OCI-LY1 (cell line): ENCODE measurements around the gene SRL.

ENCODE experiments used
- EZH2 ChIP-seq: fragments of 200-600 bp; sonication (generic), shearing (Covaris generic); IDR thresholded peaks from 2 replicates; pipeline ENCODE4 v1.8.0; 2017; ENCODE audit warnings: borderline replicate concordance, mixed run types, mild to moderate bottlenecking, antibody characterized with exemption, low read length, moderate library complexity, mixed read lengths
- TF ChIP-seq, protein P1 (sequence below): fragments of 200-600 bp; sonication (generic), shearing (Covaris generic); IDR thresholded peaks from 2 replicates; pipeline ENCODE4 v1.5.1; 2017; ENCODE audit warnings: mild to moderate bottlenecking, antibody characterized with exemption, low read length, moderate library complexity, mixed read lengths

DNA sequence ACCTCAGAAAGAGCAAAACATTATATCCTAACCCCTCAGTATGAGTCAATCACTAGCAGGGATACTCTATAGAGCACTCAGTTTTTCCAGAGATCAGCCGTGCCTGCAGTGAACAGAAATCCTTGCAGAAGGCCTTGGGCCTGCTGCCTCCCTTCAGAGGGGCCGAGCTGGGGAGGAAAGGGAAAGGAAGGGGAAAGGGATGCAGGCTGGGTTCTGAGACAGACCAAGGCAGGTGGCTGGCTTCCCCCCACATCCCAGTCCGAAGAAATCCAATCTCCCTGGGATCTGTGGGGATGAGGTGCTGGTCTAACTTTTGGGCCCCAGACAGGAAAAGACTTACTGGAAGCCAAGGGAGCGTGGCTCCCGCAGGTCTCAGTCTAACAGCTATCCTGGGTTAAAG, 25.3 kb downstream of the SRL start:
- TF ChIP-seq, protein P1, sequence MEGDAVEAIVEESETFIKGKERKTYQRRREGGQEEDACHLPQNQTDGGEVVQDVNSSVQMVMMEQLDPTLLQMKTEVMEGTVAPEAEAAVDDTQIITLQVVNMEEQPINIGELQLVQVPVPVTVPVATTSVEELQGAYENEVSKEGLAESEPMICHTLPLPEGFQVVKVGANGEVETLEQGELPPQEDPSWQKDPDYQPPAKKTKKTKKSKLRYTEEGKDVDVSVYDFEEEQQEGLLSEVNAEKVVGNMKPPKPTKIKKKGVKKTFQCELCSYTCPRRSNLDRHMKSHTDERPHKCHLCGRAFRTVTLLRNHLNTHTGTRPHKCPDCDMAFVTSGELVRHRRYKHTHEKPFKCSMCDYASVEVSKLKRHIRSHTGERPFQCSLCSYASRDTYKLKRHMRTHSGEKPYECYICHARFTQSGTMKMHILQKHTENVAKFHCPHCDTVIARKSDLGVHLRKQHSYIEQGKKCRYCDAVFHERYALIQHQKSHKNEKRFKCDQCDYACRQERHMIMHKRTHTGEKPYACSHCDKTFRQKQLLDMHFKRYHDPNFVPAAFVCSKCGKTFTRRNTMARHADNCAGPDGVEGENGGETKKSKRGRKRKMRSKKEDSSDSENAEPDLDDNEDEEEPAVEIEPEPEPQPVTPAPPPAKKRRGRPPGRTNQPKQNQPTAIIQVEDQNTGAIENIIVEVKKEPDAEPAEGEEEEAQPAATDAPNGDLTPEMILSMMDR: no peak
- no peak for TF ChIP-seq EZH2
